HG02759 (cell line): ENCODE results near the gene MARCHF9.

Source experiments
- ATAC-seq: cut with Tn5 transposase; IDR thresholded peaks from one replicate; pipeline ENCODE4 v1.9.1; 2021; ENCODE audit warnings: mild to moderate bottlenecking, moderate library complexity; ENCODE audit not compliant: unreplicated experiment

MARCHF9 gene

DNA sequence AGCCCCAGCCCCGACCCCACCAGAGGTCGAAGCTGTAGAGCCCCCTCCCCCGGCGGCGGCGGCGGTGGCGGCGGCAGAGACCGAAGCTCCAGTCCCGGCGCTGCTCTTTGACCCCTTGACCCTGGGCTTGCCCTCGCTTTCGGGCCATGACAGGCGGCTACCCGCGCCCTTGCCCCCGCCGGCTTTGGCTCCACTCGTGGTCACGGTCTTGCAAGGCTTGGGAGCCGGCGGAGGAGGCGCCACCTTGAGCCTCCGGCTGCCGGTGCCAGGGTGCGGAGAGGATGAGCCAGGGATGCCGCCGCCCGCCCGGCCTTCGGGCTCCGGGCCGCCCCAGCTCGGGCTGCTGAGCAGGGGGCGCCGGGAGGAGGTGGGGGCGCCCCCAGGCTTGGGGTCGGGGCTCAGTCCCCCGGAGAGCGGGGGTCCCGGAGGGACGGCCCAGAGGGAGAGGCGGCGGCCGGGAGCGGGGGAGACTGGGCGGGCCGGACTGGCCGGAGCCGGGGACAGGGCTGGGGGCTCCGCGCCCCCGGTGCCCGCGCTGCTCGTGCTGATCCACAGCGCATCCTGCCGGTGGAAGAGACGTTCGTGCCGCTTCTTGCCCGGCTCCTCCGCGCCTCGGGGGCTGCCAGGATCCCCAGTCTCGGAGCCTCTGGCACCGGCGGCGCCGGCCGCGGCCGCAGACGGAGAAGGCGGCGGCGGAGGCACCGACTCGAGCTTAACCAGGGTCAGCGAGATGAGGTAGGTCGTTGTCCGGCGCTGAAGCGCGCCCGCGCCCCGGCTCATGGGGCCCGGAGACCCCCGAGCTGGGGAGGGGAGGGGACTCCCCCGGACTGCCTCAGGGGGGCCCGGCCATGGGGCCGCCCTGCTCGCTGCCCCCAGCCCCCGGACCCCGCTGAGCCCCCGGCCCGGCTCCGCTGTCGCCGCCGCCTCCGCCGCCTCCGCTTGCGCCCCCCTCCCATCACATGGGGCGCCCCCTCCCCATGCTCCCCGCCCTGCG, 17.1 kb upstream of the MARCHF9 start:
- ATAC-seq, result no peak

DNA sequence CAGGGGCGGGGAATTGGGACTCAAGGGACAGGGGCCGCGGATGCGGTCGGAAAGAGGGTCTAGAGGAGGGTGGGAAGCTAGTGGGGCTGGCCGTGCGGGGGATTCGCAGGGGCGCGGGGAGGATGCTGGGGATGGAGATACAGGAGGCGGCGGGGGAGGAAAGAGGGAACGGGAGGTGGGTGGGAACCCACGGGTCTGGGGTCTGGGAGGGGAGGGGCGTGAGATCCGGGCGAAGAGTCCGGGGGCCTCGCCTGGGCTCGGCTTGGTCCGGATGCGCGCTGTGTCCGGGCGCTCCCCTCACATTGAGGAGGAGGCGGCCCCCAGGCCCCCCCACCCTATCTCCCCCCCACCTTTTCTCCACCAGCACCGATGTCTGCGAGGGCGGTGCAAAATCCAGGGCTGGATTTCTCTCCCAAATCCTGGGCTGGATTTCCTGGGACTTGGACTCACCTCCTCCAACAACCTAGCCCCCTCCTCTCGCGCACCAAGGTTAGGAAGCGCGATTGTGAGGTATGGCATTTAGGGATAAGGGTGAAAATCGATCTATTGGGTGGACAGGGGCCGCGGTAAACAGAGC, 16.2 kb upstream of the MARCHF9 start, which contains the start of gene AGAP2:
Gene AGAP2 (minus strand): TSS at position 82 of the 577 bp plus-strand sequence. CDS start 496 bp downstream, outside the sequence.
- ATAC-seq, result no peak

DNA sequence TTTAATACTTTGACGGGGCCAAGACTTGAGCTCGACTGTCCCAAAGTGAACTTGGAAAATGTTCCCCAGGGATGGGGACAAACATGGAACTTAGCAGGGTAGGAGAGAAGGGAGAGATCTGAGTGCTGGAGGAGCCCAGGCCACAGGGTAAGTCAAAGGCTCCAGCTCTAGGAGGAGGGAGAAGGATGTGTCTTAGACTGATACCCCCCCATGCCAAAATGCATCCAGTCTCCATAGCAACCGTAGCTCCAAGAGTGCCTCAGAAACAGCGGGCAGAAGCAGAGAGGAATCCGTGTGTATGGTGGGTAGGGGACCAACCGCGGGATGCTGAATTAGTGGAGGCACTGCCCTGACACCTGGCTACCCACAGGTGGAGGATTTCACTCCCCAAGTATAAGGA, 15.5 kb upstream of the MARCHF9 start:
- no peak for ATAC-seq

DNA sequence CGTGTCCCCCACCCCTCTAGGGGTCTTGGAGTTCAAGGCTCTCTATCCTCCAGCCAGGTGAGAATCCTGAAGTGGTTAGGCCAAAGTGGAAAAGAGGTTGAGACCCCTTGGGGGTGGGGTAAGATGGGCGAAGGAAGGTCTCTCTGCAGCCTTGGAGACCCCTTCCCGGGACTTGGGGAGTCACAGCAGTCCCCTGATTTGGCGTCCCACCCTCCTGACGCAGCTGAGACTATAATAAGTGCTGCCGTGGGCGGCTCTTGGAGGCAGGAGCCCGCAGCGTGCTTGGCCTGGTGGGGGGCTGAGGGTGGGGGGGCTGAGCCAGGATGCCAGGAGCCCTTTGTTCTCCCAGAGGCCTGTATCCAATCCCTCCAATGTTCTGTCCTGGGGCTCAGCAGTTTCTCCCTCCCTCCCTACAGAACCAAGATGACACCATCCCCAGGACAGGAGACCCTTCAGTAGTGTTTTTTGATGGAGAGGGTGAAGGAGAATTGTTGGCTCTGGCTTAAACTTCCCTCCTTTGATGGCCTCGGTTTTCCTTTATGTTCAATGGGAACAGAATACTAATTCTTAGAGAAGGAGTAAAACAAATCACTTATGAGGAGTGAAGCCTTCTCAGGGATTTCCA, 14.9 kb upstream of the MARCHF9 start:
- ATAC-seq, result no peak

DNA sequence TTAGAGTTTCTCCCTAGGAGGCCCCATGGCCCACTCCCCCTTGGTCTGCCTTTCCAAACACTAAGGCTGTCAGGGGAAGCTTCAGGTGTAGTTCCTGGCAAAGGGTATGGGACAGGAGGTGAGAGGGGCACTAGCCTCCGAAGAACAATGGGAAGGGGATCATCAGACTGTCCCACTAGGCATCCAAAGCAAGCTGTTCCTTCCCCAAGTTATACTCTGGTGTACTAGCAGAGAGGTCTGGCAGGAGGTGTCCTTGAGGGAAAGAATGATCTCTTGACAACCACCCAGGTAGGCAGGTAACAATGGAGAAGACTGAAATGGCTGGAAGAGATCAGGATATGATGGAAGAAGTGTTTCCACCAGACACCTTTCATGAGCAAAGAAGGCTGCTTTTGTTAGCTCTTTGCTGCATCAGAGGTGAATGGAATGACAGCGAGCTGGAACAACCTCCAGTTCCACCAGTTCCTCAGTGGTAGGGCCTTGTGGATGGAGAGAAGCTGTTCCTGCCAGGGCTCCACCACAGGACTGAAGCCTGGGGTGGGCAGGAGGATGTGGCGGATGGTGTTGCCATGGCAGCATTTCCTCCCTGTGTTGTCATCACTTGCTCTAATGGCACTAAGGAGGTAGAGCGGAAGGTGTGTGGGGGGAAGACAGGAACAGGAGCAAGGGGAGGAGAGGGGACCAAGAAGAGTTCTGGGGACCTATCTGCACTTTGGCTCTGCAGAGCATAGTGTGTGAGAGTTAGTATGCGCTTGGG, 14.1 kb upstream of the MARCHF9 start:
- peak; percentile 44 for ATAC-seq

DNA sequence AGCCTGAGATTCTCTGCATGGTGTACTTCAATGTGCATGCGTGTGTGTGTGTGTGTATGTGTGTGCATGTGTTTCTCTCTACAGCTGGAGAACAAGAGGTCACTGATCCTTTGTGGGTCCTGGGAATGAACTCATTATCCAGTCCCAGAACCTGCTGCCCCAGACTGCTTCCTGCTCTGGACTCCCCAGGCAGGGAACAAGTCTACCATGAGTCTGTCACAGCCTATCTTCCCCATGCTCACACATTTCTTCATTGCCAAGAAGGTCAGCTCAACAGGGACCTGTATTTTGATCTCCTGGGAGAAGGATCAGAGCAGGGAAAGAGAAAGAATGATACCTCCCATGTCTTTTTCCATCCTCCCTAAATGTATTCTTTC, 13.5 kb upstream of the MARCHF9 start:
- no peak for ATAC-seq

DNA sequence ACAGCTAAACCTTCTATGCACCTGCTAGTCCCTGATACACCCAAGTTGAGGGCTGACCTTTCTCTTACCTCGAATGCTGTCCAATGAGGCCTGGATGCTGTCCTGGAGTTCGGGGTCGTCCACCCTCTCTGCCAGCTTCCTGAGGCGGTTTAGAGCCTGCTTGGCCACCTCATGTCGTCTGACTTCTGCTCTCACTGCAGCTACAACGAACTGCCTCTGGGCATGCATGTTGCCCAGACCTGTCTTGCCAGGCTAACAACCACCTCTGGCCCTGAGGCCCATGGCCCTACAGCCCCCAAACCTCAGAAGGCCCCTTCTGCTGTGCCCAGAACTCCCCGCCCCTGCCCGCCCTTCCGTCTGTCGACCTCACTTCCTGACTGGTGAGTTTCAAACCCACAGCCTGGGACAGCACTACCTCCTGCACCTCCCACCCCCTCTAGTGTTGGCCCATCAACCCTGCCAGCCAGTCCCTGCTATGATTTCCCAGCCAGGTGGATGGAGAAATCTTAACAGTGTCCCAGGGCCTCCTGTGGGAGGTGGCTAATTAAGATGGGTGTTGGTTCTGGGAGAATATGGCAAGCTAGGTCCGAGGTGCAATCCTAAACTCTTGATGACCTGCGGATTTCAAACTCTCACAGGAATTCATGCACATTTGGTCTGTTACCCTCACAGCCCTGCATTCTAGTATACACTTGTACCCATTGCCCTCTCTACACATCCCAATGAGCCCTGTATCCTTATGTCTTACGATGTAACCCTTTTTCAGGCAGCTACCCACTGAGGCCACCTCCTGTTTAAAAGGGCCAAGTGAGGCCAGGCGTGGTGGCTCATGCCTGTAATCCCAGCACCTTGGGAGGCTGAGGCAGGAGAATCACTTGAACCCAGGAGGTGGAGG, 12.8 kb upstream of the MARCHF9 start:
- ATAC-seq, result peak; percentile 64

DNA sequence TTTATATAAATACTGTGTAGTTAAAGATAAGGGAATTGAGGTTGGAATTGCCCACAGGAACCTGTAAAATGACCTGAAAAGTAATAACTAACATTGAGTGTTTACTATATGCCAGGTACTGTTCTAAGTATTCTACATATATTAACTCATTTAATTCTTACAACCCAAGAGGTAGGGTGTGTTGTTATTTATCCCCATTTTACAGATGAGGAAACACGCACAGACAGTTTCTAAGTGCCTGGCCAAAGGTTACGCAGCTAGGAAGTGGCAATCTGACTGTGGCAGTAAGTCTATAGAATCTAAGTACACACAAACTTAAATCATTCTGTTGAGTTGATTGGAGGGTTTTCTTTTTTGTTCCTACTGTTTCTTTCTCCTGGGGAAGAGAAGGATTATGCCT, 11.1 kb upstream of the MARCHF9 start:
- ATAC-seq, result no peak

DNA sequence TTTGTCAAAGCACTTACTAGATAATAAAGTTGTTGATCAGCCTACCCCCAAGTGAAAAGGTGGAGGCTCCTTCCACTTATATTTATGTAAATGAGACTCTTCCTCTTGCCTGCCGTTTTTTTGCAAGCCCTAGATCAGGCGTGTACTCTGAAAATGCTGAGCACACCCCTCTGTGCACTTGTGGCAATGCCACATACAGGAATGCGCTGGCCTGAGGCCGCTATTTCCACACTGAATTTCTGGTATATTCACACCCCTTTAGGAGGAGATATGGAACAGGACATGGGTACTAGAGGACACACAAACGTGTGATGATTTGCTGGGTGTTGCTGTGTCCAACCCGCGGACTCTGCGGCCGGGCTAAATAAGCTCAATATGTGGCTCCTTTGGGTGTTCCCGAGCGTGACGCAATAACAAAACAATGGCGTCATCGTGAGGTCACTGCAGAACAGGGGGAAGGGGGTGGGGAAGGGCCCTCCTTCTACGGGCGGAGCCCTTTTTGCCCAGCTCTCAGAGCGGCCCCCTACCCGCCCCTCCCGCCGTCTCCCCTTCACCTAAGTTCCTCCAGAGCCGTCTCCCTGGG, 10.6 kb upstream of the MARCHF9 start:
- peak; percentile 35 for ATAC-seq

DNA sequence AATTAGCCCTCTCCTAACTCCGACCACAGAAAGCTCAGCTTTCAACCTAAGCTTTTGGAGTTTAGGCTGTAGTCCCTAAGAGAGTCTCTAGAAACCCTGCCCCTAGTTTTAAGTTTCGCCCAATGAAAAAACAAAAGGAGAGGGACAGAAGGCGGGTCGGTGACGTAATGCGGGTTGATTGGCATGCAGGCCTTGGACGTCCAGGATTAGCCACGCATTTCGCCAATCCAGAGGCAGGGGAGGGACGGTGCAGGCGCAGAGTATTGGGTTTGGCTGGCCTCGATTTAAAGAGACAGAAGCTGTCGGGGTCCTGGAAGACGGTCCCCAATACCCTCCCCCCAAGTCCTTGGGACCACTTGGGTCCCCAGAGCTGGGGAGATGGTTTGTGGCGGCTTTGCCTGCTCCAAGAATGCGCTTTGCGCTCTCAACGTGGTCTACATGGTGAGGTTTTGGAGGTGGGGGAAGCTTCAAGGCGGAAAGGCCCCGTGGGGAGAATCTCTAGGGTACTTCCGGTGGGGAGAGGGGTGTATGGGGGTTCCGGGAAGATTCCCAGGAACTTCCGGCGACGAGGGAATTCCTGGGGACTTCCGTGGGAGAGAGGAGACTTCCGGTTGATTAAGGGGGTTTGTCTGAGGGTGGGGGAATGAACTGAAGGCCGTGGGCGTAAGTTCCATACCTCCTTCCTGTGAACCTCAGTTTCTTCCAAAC, 10.0 kb upstream of the MARCHF9 start, which contains the start of gene TSPAN31:
Gene TSPAN31 (plus strand): TSS at position 263 of the 708 bp plus-strand sequence. CDS start 116 bp downstream, at position 379.
- ATAC-seq, result peak; percentile 81

DNA sequence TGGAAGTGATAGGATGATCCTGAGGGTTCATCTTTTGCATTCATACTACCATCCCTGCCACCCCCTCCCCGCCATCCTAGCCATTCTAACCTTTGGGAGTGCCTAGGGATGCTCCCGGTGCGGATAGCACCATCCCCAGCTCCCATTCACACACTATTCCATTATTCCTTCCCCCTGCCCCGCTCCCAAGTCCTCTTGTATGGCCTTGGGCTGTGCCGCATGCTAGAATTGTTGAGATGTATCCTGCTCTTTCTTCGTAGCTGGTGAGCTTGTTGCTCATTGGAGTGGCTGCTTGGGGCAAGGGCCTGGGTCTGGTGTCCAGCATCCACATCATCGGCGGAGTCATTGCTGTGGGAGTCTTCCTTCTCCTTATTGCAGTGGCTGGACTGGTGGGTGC, 9.4 kb upstream of the MARCHF9 start:
- ATAC-seq, result no peak

DNA sequence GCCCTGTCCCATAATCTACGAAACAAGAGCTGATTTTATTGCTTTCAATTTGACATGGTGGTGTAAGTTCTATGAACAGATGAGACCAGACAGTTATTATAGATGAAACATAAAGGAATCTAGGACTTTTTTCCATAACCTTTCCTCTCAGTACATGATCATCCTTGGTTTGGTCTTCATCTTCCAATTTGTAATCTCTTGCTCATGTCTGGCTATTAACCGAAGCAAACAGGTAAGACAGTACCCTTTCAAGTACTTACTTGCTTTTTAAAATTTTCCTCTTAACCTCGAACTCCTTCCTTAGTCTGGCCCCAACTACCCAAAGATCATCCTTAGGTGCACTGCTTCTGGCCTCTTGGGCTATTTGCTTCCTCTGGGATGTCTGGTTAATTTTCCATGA, 8.9 kb upstream of the MARCHF9 start:
- no peak for ATAC-seq

DNA sequence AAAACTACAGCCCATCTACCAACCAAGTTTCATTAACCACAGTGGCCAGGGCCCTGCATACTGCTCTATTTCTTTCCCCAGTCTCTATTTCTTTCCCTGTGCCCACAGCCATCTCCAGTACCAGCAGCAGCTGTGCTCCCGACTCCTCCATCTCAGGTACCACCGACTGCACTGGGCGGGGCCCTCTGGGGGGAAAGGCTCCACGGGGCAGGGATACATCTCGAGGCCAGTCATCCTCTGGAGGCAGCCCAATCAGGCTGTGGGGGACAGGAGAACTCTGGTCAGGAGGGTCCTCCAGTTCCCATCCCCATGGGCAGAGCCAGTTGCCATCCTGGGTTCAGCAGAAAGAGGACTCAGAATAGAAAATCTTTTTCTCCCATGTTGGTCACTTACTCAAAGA, 5.8 kb upstream of the MARCHF9 start:
- no peak for ATAC-seq

DNA sequence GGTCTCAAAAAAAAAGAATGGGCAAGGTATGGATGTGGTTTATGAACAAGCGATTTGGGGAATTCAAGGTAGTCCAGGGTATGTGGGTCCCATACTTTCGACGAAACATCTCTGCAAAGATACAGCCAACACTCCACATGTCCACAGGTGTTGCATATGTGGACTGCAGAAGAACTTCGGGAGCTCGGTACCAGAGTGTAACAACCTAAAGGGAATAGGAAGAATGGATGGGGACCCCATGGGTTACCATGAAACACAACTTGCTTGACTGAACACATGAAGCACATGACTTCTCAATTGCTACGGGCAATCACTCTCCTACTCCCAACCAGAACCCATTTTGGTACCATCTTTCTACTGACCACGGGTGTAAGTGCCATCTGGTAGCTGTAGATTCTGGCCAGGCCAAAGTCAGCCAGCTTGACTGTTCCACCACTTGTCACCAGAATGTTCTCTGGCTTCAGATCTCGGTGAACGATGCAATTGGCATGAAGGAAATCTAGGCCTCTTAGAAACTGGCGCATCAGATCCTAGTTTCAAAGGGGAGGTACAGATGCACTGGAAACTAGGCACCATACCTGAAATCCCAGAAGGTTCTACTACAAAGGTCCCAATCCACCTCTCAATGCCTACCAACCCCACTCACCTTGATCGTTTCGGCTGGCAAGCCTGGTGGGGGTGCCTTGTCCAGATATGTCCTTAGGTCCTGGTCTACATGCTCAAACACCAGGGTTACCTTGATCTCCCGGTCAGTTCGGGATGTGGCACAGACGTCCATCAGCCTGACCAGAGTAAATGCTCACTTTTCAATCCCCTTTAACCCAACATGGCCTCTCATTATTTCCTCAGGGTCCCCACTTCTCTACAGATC, 4.1 kb upstream of the MARCHF9 start:
- ATAC-seq, result no peak

DNA sequence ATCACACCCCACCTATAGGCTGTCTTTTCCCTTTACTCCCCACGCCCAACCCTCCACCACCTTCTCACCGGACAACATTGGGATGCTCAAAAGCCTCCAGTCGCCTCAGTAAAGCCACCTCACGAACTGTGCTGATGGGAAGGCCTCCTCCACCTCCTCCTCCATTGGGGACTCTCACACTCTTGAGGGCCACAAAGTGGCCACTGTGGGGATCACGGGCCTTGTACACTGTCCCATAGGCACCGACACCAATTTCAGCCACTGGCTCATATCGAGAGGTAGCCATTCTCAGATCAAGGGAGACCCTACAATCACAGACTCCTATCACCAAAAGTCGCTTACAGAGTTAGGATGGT, 3.5 kb upstream of the MARCHF9 start:
- no peak for ATAC-seq

DNA sequence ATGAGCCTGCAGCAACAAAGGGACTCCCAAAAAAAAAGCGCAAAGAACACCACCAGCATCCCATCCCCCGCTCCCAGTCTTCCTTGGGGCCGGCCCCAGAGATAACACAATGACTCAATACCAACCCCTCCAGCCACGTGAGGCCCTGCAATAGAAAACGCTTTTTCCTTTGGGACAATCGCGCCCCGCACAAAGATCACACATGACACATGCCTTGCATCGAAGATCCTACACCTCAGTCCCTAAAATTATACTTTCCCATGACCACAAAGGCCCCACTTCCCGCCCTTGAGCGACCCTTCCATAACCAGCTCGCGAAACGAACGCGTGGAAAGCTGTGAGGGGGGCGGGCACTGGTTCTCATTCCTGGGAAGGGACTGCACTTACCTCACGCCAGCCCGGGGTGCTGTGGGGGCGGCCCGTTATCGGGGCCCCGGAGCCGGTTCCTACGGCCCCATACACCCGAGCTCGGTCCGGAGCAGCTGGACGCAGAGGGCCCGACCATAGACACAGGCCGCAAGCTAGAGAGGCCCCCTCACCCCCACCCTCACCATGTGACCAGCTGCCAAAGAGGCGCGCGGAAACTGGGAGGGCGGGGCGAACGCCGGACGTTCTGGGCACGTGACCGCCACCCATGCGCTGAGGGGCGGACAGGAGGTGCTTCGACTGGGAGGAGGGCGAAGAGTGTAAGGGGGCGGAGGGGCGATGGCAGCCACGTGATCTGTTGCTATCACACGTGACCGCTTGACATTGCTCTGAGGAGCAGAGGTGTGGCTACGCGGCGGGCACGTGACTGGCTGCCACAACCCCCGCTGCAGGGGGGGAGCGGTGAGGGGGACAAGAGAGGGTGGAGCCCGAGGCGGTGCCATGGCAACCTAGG, 2.9 kb upstream of the MARCHF9 start, which contains the start of gene CDK4:
Gene CDK4 (minus strand): TSS at position 523 of the 880 bp plus-strand sequence. CDS start 593 bp downstream, outside the sequence.
- peak; percentile 70 for ATAC-seq

DNA sequence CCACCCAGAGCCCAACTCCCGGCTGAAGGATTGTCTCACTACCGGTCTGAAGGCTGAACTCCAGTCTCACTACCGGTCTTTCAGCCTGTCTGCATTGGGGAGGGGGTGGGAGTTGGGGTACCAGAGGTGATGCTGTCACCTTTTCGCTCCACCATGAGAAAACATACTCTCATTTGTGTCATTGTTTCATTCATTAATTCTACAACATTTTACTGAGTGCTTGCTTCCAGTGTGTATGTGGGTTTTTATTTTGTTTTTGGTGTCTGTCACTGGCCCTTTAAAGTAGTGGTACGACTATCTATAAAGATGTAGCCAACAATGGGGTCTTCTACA, 2.3 kb upstream of the MARCHF9 start:
- ATAC-seq, result no peak
